ENCODE results near the gene NLRP8.
"Not testable (repeated sequence)": the region's sequence is repeated elsewhere in the genome, so short reads cannot be mapped to it uniquely, and the experiment has no call there.

NLRP8 gene

GRCh38 chr19:55947532-55947931 is at the start of gene NLRP8:
TSS of gene NLRP8 (plus strand) at chr19:55947832.
- DNase-seq = no peak

GRCh38 chr19:55898911-55899310 is 48.7 kb upstream of the NLRP8 start:
- DNase-seq = no peak

GRCh38 chr19:55901369-55902079 is 46.1 kb upstream of the NLRP8 start:
- no peak for DNase-seq

- DNase-seq = no peak
Measured at GRCh38 chr19:55902080-55902751, 45.4 kb upstream of the NLRP8 start.

- no peak for DNase-seq
Measured at GRCh38 chr19:55907286-55907685, 40.3 kb upstream of the NLRP8 start.

GRCh38 chr19:55907746-55908145 is 39.9 kb upstream of the NLRP8 start:
- DNase-seq = no peak

GRCh38 chr19:55909801-55910200 is 37.8 kb upstream of the NLRP8 start:
- no peak for DNase-seq

GRCh38 chr19:55912916-55913315 is 34.7 kb upstream of the NLRP8 start:
- DNase-seq = no peak

- no peak for DNase-seq
Measured at GRCh38 chr19:55913643-55914268, 33.9 kb upstream of the NLRP8 start.

GRCh38 chr19:55923556-55923955 is 24.1 kb upstream of the NLRP8 start:
- no peak for DNase-seq

- DNase-seq = no peak
Measured at GRCh38 chr19:55927991-55928390, 19.6 kb upstream of the NLRP8 start.

- not testable (repeated sequence) for DNase-seq
Measured at GRCh38 chr19:55929258-55929657, 18.4 kb upstream of the NLRP8 start.

- no peak for DNase-seq
Measured at GRCh38 chr19:55930996-55931515, 16.6 kb upstream of the NLRP8 start.

- no peak for DNase-seq
Measured at GRCh38 chr19:55931936-55932386, 15.7 kb upstream of the NLRP8 start, which contains the start of gene NLRP13. TSS of gene NLRP13 (minus strand) at chr19:55932336. CDS start at chr19:55932311, 25 bp downstream.

- no peak for DNase-seq
Measured at GRCh38 chr19:55935206-55935605, 12.4 kb upstream of the NLRP8 start.

GRCh38 chr19:55939206-55939605 is 8.4 kb upstream of the NLRP8 start:
- DNase-seq = no peak

GRCh38 chr19:55940306-55940705 is 7.3 kb upstream of the NLRP8 start:
- no peak for DNase-seq

- not testable (repeated sequence) for DNase-seq
Measured at GRCh38 chr19:55950566-55950965, 2.9 kb downstream of the NLRP8 start.

- DNase-seq = no peak
Measured at GRCh38 chr19:55956431-55956830, 8.8 kb downstream of the NLRP8 start.

- no peak for DNase-seq
Measured at GRCh38 chr19:55958356-55958755, 10.7 kb downstream of the NLRP8 start.

- DNase-seq = no peak
Measured at GRCh38 chr19:55959996-55960675, 12.5 kb downstream of the NLRP8 start.

GRCh38 chr19:55962186-55962585 is 14.6 kb downstream of the NLRP8 start:
- DNase-seq = no peak

GRCh38 chr19:55973982-55974381 is 26.4 kb downstream of the NLRP8 start:
- no peak for DNase-seq

Data from activated CD4-positive, alpha-beta T cell treated with anti-CD3 and anti-CD28 coated beads, Interleukin-10, Interleukin-2, amounts not matched to agents 100 ng/mL and 50 ng/mL, durations not matched to agents 16 hours and 8 hours (primary cell).